Stimulated activated CD4-positive, alpha-beta T cell treated with anti-CD3 and anti-CD28 coated beads, Interleukin-1b, Interleukin-23, amount 100 ng/mL, for 4 hours (primary cell): ENCODE results near the gene PPP2R2D.

Experiments
- DNase-seq, 2 donors: peaks; one replicate each; pipeline ENCODE4 v3.0.0-alpha.2; 2020; ENCODE audit warnings: low read depth in 2 of 2

The PPP2R2D gene

DNA sequence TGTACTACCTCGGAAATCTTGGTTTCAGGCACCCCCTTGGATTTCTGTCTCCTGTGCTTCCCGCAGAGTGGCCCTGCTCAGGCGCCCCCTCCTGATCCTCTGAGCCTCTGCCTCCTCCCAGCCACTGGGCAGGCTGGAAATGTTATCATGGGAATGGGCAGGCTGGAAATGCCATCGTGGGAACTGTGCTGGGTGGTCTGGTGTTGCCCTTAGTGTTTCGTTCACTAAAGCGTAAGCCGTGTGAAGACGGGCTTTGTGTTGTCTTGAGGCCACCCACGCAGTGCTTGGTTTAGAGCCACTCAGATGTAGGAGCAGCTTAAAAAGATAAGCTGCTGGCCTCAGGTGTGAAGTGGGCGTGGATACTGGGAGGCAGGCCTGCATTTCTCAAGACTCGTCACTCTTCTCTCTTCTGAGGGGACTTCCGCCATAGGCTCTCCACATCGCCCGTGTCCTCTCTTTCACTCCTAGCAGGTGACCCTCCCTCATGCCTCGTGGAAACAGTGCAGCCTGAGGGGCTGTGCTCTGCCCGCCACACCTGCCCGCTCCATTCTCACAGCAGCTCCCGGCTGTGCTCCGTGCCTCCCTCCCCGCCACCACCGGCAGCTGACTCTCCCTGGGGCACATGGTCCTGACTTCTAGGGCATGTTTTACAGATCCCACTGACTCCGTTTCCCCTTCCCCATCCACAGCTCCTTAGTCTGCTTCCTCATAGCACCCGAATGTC, 28.5 kb downstream of the PPP2R2D start:
- DNase-seq, result no peak

DNA sequence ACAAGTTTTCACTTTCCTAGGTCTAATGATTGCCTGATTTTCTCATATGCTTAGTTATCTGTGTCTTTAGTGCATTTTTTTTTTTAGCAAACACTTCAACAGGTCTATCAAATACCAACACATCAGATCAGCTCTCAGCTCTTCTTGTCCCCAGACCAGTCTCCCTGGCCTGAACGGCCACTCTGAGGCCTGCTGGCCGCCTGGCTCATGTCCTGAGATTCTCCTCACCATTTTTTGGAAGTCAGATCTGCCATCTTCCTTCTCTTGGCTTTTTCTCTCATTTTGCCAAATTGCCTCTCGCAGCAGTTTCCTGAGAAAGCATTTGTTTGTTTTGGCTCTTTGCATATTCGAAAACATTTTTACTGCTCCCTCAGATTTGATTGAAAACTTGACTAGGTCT, 29.3 kb downstream of the PPP2R2D start:
- DNase-seq, result no peak

DNA sequence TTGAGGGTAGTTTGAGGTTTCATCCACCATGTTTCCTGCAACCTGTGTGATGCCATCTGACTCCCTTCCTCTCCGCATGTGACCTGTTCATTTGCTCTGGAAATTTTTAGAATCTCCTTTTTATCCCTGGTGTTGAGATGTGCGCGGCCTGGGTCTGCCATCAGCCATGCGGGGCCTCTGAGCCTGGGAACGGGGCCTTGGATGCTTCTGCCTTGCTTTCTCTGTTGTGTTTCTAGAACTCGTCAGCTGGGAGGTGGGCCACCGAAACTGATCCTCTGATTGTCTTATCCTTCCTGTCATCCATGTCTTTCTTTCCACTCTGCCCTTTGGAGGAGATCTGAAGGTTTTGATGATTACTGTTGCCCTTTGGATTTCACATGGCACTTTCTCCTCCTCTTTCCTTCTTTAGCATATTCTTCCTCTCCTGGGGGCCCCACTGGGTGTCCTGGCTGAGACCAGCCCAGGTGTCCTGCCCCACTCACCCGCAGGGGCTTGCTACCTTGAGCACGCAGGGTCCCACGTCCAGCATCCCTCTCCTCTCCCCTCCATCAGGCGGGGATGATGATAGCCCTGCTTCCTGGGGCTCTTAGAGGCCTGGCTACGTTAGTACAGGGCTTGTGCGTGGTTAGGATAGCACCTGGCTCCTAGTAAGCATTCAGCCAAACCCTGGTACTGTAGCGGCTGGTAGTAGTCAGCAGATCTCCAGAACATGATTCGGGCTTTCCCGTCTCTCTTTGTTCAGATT, 29.9 kb downstream of the PPP2R2D start:
- no peak for DNase-seq

DNA sequence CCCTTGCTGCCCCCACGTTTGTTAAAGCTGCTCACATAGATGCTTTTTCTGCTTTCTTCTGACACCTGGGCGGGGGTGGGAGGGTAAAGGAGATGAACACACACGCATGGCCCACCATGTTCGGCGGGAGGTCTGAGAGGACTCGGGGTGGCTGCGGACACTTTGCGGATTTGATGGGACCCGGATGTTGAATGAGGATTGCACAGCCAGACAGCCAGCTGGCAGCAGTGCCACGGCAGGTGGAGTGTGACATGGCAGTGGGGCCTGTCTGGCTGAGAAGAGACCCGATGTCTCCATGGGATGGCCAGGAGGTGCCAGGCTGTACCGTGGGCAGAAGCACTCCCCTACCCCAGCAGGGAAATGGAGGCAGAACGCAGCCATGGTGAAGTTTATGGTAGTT, 31.2 kb downstream of the PPP2R2D start:
- DNase-seq, result no peak

DNA sequence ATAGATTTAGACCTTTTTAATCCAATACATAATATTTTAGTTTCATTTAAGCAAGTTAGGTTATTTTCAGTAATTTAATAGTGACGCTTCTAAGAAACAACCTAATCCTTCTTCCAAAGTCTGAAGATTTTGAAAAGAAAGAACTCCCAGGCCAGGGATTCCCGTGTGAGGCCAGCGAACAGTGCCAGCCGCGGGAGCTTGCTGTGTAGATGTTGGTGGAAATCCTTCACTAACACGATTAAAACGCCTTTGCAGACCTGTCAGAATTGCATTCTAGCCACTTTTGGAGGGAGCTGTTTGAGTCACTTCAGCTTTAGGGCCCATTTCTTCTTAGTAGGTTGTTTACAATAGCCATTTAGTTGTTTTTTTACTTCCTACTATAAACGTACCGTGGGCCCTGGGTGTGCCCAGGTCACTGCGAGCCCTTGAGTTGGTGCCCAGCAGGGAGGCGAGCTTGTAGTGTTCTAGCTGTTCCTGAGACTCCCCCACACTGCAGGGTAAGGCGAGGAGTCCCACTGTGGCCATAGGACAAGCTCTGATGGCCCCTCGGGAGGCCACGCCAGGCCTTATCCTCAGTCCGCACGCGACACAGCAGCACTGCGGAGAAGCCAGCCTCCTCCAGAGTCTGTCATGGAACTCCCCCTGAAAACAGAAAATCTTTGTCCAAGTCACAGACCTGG, 32.3 kb downstream of the PPP2R2D start:
- no peak for DNase-seq

DNA sequence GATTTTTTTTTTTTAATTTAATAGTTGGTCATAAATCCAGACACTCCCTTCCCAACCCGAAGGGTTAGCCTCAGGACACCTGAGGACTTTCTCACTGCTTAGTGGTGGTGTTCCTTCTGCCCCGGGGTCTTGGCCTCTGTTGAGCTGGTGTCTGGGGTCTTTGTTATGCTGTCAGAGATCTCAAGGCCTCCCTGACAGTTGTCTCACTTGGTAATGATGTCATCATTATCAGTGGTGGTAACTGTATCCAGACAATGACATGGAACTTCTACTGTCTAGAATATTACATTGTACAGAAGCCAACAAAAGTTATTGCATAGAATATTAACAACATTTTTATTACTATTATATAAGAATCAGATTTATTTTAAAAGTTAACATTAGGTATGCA, 32.9 kb downstream of the PPP2R2D start:
- DNase-seq, result no peak

DNA sequence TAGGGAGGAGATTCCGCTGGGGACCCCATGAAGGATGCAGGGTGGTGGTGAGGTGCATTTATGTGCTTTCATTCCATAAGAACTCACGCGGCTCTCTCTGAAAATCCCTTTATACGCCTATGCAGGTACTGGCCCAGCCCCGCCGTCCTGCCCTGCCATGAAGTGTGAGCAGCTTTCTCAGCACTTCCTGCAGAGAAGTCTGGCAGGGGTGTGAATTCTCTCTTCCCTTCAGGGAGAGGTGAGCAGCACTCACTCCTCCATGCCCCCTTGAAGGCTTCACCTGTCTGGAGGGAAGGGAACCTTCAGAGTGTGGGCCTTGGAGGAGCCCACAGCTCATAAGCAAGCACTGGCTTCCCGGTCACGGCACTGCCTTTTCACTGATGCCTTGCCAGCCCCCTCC, 34.0 kb downstream of the PPP2R2D start:
- no peak for DNase-seq

DNA sequence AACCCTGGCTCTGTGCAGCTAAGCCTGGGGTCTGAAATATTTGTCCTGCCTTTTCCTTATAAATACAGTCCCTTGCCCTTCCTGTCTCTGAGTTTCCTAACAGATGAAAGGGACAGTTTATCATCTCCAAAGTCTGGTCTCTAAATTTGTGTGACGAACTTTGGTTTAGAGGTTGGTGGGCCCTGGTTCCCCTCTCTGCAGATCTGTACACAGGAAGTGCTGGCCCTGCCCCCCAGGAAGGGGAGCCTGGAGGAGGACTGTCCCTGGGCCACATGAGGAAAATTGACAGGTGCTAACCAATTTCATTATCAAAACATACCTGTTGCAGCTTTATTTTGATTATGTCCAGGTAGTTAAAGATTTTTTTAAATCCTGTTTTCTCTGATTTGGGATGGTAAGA, 34.5 kb downstream of the PPP2R2D start:
- no peak for DNase-seq

DNA sequence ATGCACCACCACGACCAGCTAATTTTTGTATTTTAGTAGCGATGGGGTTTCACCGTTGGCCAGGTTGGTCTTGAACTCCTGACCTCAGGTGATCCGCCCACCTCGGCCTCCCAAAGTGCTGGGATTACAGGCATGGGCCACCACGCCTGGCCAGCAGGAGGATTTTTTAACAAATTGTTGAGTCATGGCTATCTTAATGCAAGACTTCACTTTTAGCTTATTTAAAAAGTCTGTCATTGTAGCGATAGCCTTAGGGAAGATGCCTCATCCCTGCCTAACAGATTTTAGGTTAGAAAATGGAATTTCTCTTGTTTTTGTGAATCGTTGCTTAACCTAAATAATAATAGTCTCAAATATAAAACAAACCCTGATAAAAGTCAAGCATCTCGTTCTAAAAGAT, 35.5 kb downstream of the PPP2R2D start:
- no peak for DNase-seq

DNA sequence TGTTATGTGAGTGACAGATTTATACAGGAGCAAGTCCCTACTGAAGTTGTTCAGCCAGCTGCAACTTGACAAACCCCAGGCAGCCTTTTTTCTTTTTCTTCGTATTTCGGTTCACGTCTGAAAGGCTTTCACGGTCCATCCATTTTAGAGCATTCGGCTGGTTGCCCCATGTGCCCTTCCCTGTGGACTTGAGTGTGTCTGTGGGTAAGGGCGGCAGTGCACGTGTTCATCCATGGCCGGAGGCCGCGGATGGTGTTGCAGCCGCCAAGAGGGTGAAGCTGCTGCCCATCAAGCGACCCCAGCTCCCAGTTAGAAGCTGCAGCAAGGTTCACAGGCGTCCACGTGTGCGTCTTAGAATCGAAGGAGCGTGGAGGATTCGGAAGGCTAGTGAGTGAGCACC, 35.9 kb downstream of the PPP2R2D start:
- DNase-seq, result no peak

DNA sequence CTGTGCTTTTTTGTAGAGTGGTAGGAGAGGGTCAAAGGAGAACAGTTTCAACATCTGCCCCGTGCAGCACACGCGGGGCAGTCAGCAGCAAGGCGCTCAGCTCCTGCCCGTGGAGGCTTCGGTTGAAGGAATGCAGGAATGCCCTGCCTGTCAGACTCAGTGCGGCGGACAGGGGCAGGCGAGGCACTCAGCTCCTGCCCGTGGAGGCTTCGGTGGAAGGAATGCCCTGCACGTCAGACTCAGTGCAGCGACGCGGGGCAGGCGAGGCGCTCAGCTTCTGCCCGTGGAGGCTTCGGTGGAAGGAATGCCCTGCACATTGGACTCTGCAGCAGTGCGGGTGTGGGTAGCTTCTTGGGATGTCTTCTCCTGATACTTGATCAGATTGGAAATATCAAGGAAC, 37.0 kb downstream of the PPP2R2D start:
- no peak for DNase-seq

DNA sequence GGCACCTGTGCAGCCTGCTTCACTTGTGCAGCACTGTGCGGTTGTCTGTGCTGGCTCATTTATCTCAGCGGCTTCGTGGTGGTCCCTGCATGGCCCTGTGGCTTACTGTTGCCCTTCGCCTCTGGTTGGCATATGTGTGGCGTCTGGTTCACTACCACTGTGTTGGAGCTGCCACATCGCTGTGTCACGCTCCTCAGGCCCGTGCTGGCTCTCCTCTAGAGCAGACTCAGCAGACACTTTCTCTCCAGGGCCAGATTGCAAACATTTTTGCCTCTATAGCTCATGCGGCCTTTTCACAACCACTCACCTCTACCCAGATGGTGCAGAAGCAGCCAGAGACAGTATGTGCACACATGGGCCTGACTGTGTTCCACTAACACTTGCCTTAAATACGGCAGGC, 37.9 kb downstream of the PPP2R2D start:
- no peak for DNase-seq

DNA sequence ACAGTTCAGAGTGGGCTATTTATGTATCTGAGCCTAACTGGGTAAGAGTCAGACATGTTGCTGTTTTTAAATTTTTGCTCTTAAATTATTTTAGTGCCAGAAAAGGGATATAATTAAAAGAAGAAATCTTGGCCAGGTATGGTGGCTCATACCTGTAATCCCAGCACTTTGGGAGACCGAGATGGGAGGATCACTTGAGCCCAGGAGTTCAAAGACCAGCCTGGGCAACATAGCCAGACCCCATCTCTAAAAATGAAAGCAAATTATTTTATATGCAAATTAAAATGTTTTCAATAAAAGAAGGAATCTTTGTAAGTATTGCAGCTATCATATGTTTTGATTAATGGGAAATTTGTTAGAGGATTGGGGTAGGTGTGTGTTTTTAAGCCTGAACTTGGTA, 41.6 kb downstream of the PPP2R2D start:
- DNase-seq, result no peak

DNA sequence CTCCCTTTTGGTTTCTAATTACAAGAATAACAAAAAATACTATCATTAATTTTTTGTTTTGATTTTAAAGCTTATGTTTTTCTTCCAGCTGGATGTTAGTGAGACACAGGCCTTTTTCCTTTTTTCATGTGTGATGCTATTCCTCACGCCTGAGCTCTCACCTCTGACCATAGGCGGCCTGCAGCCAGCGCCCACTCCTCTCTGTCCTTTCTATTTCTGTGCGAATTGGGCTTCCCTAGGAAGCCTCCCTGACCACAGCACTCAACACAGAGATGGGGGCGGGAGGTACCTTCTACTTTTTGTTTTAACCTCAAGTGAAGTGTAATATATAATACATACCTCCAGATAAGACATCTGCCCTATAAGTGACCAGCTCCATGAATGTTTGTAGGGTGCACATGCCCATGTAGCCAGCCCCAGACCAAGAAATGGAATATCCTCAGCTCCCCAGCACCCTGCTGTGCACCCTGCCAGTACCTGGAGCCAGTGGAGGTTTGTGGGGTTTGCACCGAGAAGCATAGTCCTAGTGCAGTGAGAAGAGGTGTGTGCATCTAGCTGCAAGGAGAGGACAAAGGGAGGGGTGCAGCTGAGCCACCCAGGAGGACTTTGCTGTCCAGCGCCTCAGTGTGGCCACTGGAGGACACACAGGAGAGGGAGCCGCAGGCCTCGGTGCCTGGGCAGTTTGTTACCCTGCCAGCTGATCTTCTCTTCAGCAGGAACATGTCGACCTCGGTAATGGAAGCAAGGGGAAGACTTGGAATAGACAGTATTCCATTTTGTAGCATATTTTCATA, 42.4 kb downstream of the PPP2R2D start:
- DNase-seq, result no peak

DNA sequence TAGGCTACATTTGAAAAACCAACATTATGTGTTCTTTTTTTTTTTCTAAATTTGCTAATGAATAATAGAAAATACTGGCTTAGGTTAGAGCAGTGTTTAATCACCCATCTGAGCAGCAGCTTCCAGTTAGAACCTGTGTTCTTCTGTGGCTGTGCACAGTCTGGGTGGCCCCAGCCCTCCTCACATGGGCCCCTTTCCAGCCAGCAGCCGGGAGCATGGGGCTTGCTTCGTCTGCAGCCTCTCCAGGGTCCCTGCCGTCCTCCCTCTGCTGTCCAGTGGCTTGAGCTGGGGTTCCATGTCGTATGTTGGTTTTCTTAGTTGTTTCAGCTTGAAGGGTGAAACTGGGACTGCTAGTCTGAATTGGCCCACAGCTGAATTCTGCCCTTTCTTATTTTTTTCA, 43.6 kb downstream of the PPP2R2D start:
- no peak for DNase-seq

DNA sequence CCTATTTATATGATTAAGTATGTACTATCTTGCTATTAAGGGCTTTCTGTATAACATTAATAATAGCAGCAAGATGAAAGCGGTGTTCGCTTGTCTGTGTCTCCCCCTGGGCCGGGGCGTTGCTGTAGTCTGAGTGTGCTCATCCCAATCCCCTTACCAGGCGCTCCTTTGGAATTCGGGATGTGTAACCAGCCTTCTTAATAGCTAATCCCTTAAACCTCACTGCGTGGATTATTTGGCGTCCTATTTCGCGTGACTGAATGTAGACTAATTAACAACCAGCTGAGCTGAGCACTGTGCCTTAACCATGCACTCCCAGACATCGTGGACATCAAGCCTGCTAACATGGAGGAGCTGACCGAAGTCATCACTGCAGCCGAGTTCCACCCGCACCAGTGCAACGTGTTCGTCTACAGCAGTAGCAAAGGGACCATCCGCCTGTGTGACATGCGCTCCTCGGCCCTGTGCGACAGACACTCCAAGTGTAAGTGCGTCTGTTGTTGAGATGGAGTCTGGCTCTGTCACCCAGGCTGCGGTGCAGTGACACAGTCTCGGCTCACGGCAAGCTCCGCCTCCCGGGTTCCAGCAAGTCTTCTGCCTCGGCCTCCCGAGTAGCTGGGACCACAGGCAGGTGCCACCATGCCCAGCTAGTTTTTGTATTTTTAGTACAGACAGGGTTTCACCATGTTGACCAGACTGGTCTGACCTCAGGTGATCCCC, 44.3 kb downstream of the PPP2R2D start:
- no peak for DNase-seq

DNA sequence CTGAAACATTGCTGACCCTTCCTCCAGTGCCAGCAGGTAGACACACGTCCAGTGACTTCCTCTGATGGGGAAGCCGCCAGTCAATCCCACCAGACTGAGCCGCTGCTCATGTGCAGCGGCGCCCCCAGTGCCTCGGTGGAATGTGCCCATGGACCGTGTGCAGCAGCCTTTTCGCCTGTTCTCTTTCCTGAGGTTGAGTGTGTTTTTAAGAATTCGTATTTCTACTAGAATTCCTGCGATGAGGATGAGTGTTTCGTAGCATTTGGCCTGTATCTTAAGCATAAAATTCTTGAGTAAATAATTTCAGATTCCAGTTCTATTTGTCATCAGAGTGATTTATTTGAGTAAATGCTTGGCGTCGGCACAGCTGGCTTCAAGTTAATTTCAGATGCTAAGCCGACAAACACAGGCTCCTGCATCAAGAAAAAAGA, 45.5 kb downstream of the PPP2R2D start:
- no peak for DNase-seq

DNA sequence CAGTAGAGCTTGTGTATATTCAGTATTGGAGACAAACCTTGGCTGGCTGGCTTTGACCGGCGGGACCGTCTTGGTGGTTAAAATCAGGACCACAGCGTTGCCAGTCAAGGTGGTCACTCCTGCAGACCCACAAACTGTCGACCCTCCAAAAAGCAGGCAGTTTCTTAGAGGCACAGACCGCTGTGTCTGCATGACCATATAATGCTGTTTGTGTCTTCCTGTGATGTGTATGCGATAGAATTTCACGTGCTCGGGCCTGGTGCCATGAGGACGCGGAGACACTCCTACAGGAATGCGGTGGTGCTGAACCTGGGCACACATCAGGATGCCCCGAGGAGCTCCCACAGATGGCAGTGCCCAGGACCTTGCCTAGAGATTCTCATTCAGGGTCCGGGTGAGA, 46.1 kb downstream of the PPP2R2D start:
- no peak for DNase-seq

DNA sequence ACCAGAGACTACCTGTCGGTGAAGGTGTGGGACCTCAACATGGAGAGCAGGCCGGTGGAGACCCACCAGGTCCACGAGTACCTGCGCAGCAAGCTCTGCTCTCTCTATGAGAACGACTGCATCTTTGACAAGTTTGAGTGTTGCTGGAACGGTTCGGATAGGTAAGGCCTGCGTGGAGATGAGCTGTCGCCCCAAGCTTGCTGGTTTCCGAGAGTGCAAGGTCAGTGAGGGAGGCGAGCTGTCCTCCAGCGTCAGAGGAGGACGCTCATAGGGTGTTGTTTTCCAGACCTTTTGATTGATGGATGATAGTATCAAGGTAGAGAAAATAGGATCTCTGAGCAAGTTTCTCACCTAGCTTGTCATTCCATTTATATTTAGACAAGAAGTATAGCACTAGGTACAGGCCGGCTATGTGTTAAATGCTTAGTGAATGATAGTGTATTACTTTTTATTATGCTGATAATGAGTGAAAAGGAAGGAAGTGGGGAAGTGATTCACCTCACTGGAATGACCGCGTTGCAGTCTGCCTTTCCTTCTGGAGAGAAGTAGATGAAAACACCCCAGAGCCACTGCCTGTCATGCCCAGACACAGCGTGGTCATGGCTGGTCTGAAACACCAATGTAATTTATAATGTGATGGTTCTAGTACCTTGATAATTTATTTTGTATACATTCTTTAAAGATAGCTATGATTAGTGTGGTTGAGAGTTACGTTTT, 47.0 kb downstream of the PPP2R2D start:
- no peak for DNase-seq

DNA sequence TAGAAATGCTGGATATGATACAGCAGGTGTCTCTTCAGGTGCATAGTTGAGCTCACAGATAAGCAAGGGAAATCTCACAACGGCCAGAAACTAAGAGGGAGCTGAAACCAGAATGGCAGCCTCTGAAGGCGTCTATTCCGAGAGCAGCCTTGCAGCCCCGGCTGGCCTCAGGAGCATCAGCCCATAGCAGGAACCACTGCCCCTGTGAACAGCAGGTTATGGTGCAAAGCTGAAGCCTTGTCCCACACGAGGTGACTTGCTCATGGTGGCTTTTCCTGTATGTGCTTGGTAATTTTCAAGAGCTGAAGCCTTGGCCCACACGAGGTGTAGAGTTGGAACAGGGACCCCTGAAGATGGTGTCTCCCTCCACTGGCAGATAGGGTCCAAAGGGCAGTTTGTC, 47.7 kb downstream of the PPP2R2D start:
- no peak for DNase-seq
